GM12801 (cell line): Measurements from ENCODE around the gene G6PC3.

Experiments
- TF ChIP-seq, protein P1 (sequence below): IDR thresholded peaks from one replicate; pipeline ENCODE4 v1.5.1; 2011; ENCODE audit warnings: control low read depth; ENCODE audit not compliant: insufficient read length; ENCODE audit errors: extremely low read depth

The G6PC3 gene

DNA sequence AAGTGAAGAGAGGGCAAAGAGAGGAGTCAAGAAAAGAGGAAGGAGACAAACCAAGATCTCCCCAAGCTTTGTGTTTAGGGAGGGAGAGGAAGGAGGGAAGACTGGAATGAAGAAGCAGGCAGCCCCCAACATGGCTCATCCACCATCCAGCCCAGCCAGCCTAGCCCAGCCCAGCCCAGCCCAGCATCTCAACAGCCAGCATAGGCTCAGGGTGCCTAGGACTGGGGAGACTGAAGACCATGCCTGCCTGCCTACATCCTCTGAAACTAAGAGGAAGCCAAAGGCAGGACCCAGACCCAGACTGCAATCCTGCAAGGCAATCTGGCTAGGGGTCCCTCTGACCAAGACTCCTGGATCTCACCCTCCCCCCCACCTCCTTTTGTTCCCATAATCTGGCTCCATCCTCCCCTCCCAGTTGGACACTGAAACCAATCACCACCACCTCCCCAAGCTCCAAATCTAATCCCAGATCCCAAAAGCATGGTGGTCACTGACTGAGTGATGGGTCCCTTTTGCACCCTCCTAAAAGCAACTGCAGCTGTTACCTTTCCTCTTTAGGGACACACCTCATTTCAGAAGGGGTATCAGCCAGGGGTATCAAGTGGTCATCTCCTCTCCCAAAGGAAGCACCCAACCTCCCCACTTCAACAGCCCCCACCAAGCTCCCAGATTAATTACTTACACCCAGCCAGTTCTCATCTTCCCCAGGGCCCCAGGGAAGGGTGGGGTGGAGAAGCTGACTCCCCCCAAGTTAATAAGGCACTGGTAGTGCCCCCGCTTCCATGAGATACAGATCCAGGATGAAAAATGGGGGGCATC, 51.7 kb downstream of the G6PC3 start:
- TF ChIP-seq, protein P1, sequence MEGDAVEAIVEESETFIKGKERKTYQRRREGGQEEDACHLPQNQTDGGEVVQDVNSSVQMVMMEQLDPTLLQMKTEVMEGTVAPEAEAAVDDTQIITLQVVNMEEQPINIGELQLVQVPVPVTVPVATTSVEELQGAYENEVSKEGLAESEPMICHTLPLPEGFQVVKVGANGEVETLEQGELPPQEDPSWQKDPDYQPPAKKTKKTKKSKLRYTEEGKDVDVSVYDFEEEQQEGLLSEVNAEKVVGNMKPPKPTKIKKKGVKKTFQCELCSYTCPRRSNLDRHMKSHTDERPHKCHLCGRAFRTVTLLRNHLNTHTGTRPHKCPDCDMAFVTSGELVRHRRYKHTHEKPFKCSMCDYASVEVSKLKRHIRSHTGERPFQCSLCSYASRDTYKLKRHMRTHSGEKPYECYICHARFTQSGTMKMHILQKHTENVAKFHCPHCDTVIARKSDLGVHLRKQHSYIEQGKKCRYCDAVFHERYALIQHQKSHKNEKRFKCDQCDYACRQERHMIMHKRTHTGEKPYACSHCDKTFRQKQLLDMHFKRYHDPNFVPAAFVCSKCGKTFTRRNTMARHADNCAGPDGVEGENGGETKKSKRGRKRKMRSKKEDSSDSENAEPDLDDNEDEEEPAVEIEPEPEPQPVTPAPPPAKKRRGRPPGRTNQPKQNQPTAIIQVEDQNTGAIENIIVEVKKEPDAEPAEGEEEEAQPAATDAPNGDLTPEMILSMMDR, result no peak

DNA sequence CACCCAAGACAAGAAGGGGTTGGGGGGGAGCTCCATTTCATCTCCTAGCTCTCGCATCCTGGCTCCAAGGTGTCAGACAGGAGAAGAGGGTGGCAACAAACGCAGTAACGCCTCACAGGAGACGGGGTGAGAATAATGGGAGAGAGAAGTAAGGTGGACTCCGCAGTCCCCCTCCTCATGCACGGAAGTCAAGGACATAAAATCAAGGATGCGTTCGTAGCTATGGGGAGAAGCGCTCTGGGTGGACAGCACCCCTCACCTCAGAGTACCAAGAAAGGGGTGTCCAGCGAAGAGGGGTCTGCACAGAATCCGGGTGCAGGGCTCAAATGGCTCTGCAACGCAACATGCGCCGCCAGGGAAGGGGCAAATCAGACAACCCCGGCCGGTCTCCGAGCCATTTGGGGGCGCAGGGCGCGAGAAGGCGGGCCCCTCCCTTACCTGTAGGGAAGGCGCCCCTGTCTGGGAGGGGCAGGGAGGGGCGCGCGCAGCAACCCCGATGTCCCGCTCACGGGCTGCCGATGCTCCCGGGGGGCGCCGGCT, 52.4 kb downstream of the G6PC3 start:
- TF ChIP-seq, protein P1, result no peak

DNA sequence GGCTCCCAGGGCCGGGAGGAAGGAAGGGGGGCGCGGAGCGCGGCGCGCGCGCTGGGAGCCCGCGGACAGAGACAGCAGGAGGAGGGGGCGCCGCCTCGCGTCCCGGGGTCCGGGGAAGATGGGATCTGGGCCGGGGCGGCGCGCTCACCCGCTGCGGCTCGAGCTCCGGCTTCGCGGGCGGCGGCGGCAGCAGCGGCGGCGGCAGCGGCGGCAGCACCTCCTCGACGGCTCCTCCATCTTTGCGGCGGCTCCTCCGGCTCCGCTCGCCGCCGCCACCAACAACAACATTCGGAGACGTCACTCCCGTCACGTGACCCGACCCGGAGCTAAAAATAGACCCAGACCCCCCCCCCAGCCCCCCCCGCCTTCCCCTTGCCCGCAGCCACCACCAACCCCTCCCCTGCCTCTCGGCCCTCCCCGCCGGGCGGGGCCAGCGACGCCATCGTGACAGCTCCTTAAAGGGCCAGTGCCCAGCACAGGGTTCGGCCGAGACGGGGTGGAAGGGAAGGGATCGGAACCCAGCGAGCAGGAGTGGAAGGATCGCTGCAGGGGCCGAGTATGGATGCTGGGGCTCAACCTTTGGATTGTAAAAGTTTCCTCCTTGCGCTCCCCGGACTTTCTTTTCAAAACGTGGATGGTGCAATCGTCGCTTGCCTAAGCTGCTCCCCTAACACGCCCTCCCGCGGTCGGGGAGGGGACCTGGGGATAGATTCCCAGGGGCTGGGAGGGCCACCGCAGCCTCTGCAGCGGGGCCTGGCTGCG, 53.0 kb downstream of the G6PC3 start, which contains the start of gene HDAC5:
Gene HDAC5 (minus strand): TSS at position 286 of the 762 bp plus-strand sequence. CDS start 6,126 bp downstream, outside the sequence.
- TF ChIP-seq, protein P1, result no peak

DNA sequence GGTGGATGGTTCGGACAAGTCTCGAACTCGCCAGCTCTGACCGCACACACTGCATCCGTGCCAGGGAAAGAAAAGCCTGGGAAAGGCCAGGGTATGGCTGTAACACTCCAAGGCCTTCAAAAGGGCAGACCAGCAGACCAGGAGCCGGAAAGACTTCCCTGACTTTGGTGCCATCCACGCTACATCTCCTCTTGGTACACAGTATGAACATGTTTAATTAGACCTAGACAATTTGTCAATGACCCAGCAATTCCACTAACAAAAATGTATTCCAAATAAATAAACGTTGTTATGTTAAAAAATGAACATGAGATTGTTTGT, 53.5 kb downstream of the G6PC3 start:
- TF ChIP-seq, protein P1, result no peak
